Memory B cell (primary cell): ENCODE measurements around the gene GCSAM.
"Not testable (repeated sequence)": the region's sequence is repeated elsewhere in the genome, so short reads cannot be mapped to it uniquely, and the experiment has no call there.

Experiments used
- ATAC-seq: fragments of 150-1000 bp; cut with Tn5 transposase; 2 replicates; pipeline ENCODE4 v1.10.0; 2021; ENCODE audit warnings: low read depth, mild to moderate bottlenecking, moderate library complexity
- DNase-seq, 2 donors: peaks; one replicate each; pipeline ENCODE4 v3.0.0; 2022; ENCODE audit warnings: low spot score in 2 of 2
- H3K27ac Mint-ChIP-seq: one replicate; pipeline ENCODE4 v1.8.0; 2022; ENCODE audit warnings: mild to moderate bottlenecking, moderate library complexity, mixed read lengths
- H3K27me3 Mint-ChIP-seq: one replicate; pipeline ENCODE4 v1.8.0; 2022; ENCODE audit warnings: mixed read lengths
- H3K36me3 Mint-ChIP-seq: one replicate; pipeline ENCODE4 v1.8.0; 2022; ENCODE audit warnings: mild to moderate bottlenecking, mixed read lengths
- H3K4me1 Mint-ChIP-seq: one replicate; pipeline ENCODE4 v1.8.0; 2022; ENCODE audit warnings: mixed read lengths
- H3K4me3 Mint-ChIP-seq: one replicate; pipeline ENCODE4 v1.8.0; 2022; ENCODE audit warnings: mild to moderate bottlenecking, moderate library complexity, mixed read lengths
- H3K9me3 Mint-ChIP-seq: one replicate; pipeline ENCODE4 v1.8.0; 2022; ENCODE audit warnings: mixed read lengths

Gene GCSAM

GRCh38 chr3:112085735-112086075 is 47.3 kb downstream of the GCSAM start:
- Mint-ChIP-seq H3K4me1 (peaks cover 3% of the 10 kb centered on the region), H3K36me3 (no peaks in the 10 kb centered on the region), H3K27ac (no peak overlapping the region), H3K27me3 (peaks cover 17% of the 10 kb centered on the region), H3K9me3 (no peaks in the 10 kb centered on the region), H3K4me3 (peak overlapping the region; percentile 88)
- DNase-seq (no peak), ATAC-seq (no peak)

GRCh38 chr3:112084980-112085705 is 47.9 kb downstream of the GCSAM start:
- Mint-ChIP-seq H3K4me3 (peak overlapping the region; percentile 88), H3K4me1 (peaks cover 3% of the 10 kb centered on the region), H3K27me3 (peaks cover 18% of the 10 kb centered on the region), H3K36me3 (no peaks in the 10 kb centered on the region), H3K9me3 (no peaks in the 10 kb centered on the region), H3K27ac (no peak overlapping the region)
- ATAC-seq (no peak), DNase-seq (no peak)

GRCh38 chr3:112083239-112083638 is 49.8 kb downstream of the GCSAM start:
- H3K4me3 Mint-ChIP-seq: no peak overlapping the region
- H3K9me3 Mint-ChIP-seq: no peaks in the 10 kb centered on the region
- ATAC-seq: no peak
- peaks cover 3% of the 10 kb centered on the region for H3K4me1 Mint-ChIP-seq
- no peak for DNase-seq
- peaks cover 12% of the 10 kb centered on the region for H3K27me3 Mint-ChIP-seq
- H3K27ac Mint-ChIP-seq: no peak overlapping the region
- no peaks in the 10 kb centered on the region for H3K36me3 Mint-ChIP-seq

- Mint-ChIP-seq H3K4me1 (no peaks in the 10 kb centered on the region), H3K27me3 (peaks cover 19% of the 10 kb centered on the region), H3K9me3 (no peaks in the 10 kb centered on the region), H3K27ac (no peak overlapping the region), H3K4me3 (no peak overlapping the region), H3K36me3 (no peaks in the 10 kb centered on the region)
- no peak for DNase-seq
- ATAC-seq: no peak
Observed at GRCh38 chr3:112078125-112079083, 54.6 kb downstream of the GCSAM start.

- Mint-ChIP-seq H3K4me3 (no peak overlapping the region), H3K27ac (no peak overlapping the region)
- no peak for DNase-seq
Observed at GRCh38 chr3:112074616-112075497, 58.2 kb downstream of the GCSAM start.

GRCh38 chr3:112074006-112074405 is 59.0 kb downstream of the GCSAM start:
- DNase-seq (no peak), ATAC-seq (no peak)
- no peaks in the 10 kb centered on the region for H3K36me3 Mint-ChIP-seq
- no peak overlapping the region for H3K4me3 Mint-ChIP-seq
- H3K27ac Mint-ChIP-seq: no peak overlapping the region
- H3K27me3 Mint-ChIP-seq: peaks cover 17% of the 10 kb centered on the region
- no peaks in the 10 kb centered on the region for H3K9me3 Mint-ChIP-seq
- H3K4me1 Mint-ChIP-seq: no peaks in the 10 kb centered on the region

More at GRCh38 chr3:112074616-112075497, 58.2 kb downstream of the GCSAM start:
- Mint-ChIP-seq H3K4me1 (no peaks in the 10 kb centered on the region), H3K27me3 (peaks cover 16% of the 10 kb centered on the region), H3K9me3 (no peaks in the 10 kb centered on the region), H3K36me3 (no peaks in the 10 kb centered on the region)
- ATAC-seq: no peak

- H3K27ac Mint-ChIP-seq, DNase-seq, H3K4me3 Mint-ChIP-seq, H3K4me1 Mint-ChIP-seq, ATAC-seq, H3K36me3 Mint-ChIP-seq, H3K9me3 Mint-ChIP-seq: not testable (repeated sequence)
- H3K27me3 Mint-ChIP-seq: peaks cover 18% of the 10 kb centered on the region
Observed at GRCh38 chr3:112072387-112073060, 60.5 kb downstream of the GCSAM start.
